ENCODE results near the gene ALMS1. TPM values are rescaled to one million over a fixed set of nuclear protein-coding genes. Genes with fewer than 3 reads are reported as not detected.

Gene ALMS1
- total RNA-seq, 3 donors from 2014 or later (not counting 1 experiment from before 2014, with no cell fraction given): 22.9 to 33.8 (median 26.9) TPM

- Histone ChIP-seq H3K9me3 (ENCODE audit: control insufficient read depth, insufficient read depth, low read length) (no peaks in the 10 kb centered on the region), H3K27ac (ENCODE audit: low read length) (no peak overlapping the region), H3K4me3 (ENCODE audit: low read length) (no peak overlapping the region), H3K27me3 (ENCODE audit: control insufficient read depth, insufficient read depth, low read length) (no peaks in the 10 kb centered on the region), H3K4me1 (ENCODE audit: control insufficient read depth, insufficient read depth, low read length) (no peaks in the 10 kb centered on the region), H3K36me3 (ENCODE audit: control insufficient read depth, insufficient read depth, low read length) (peaks cover 9% of the 10 kb centered on the region)
- no peak for TF ChIP-seq CTCF (IDR thresholded peaks at IDR 0.05)
- Mint-ChIP-seq H3K27me3 (ENCODE audit: low read depth in 2 of 2) (no peaks in the 10 kb centered on the region), H3K9me3 (no peaks in the 10 kb centered on the region), H3K4me3 (no peak overlapping the region), H3K4me1 (no peaks in the 10 kb centered on the region), H3K27ac (no peak overlapping the region), H3K36me3 (peaks cover 15% of the 10 kb centered on the region)
- ATAC-seq (no peak), DNase-seq (no peak)
- intact Hi-C loops (cut with micrococcal nuclease): no loop called here
These were observed 175.8 kb downstream of the ALMS1 start for GRCh38 chr2:73561422-73561821.

- Mint-ChIP-seq H3K4me1 (no peaks in the 10 kb centered on the region), H3K36me3 (peaks cover 9% of the 10 kb centered on the region), H3K27ac (no peak overlapping the region), H3K4me3 (no peak overlapping the region), H3K27me3 (ENCODE audit: low read depth in 2 of 2) (no peaks in the 10 kb centered on the region), H3K9me3 (no peaks in the 10 kb centered on the region)
- Histone ChIP-seq H3K27ac (ENCODE audit: low read length) (no peak overlapping the region), H3K4me1 (ENCODE audit: control insufficient read depth, insufficient read depth, low read length) (no peaks in the 10 kb centered on the region), H3K36me3 (ENCODE audit: control insufficient read depth, insufficient read depth, low read length) (peaks cover 5% of the 10 kb centered on the region), H3K9me3 (ENCODE audit: control insufficient read depth, insufficient read depth, low read length) (no peaks in the 10 kb centered on the region), H3K4me3 (ENCODE audit: low read length) (no peak overlapping the region), H3K27me3 (ENCODE audit: control insufficient read depth, insufficient read depth, low read length) (no peaks in the 10 kb centered on the region)
- intact Hi-C loops (cut with micrococcal nuclease): no loop called here
- no peak for ATAC-seq
- 100% methylated on average over 1 of the region's 1 CpG for WGBS (ENCODE audit: insufficient coverage)
- TF ChIP-seq CTCF (IDR thresholded peaks at IDR 0.05): no peak
- no peak for DNase-seq
These were observed 179.3 kb downstream of the ALMS1 start for GRCh38 chr2:73564986-73565385.

GRCh38 chr2:73566288-73566878 lies 180.7 kb downstream of the ALMS1 start:
- TF ChIP-seq CTCF (IDR thresholded peaks at IDR 0.05): no peak

GRCh38 chr2:73575261-73575660 lies 189.6 kb downstream of the ALMS1 start:
- Histone ChIP-seq H3K27me3 (ENCODE audit: control insufficient read depth, insufficient read depth, low read length) (no peaks in the 10 kb centered on the region), H3K4me3 (ENCODE audit: low read length) (no peak overlapping the region), H3K36me3 (ENCODE audit: control insufficient read depth, insufficient read depth, low read length) (no peaks in the 10 kb centered on the region), H3K27ac (ENCODE audit: low read length) (no peak overlapping the region), H3K4me1 (ENCODE audit: control insufficient read depth, insufficient read depth, low read length) (no peaks in the 10 kb centered on the region), H3K9me3 (ENCODE audit: control insufficient read depth, insufficient read depth, low read length) (no peaks in the 10 kb centered on the region)
- intact Hi-C loops (cut with micrococcal nuclease): no loop called here
- 100% methylated on average over 2 of the region's 2 CpGs for WGBS (ENCODE audit: insufficient coverage)
- peaks cover 0 to 4% of the 10 kb centered on the region in 2 donors for H3K4me1 Mint-ChIP-seq
- peaks cover 17% of the 10 kb centered on the region for H3K36me3 Mint-ChIP-seq
- ATAC-seq (no peak), DNase-seq (no peak)
- H3K4me3 Mint-ChIP-seq: no peak overlapping the region
- H3K27me3 Mint-ChIP-seq (ENCODE audit: low read depth in 2 of 2): no peaks in the 10 kb centered on the region
- no peak overlapping the region for H3K27ac Mint-ChIP-seq
- peaks cover 8 to 12% of the 10 kb centered on the region in 2 donors for H3K9me3 Mint-ChIP-seq
- no peak for TF ChIP-seq CTCF (IDR thresholded peaks at IDR 0.05)

More at GRCh38 chr2:73566288-73566878, 180.7 kb downstream of the ALMS1 start:
- Mint-ChIP-seq H3K27me3 (ENCODE audit: low read depth in 2 of 2) (no peaks in the 10 kb centered on the region), H3K9me3 (no peaks in the 10 kb centered on the region), H3K4me1 (no peaks in the 10 kb centered on the region), H3K36me3 (no peaks in the 10 kb centered on the region), H3K27ac (no peak overlapping the region), H3K4me3 (no peak overlapping the region)
- no peaks in the 10 kb centered on the region for H3K4me1 ChIP-seq (ENCODE audit: control insufficient read depth, insufficient read depth, low read length)
- ATAC-seq (no peak), DNase-seq (no peak)
- 91% methylated on average over 3 of the region's 5 CpGs for WGBS (ENCODE audit: insufficient coverage)
- no peak overlapping the region for H3K4me3 ChIP-seq (ENCODE audit: low read length)
- no peaks in the 10 kb centered on the region for H3K36me3 ChIP-seq (ENCODE audit: control insufficient read depth, insufficient read depth, low read length)
- no peak overlapping the region for H3K27ac ChIP-seq (ENCODE audit: low read length)
- no peaks in the 10 kb centered on the region for H3K27me3 ChIP-seq (ENCODE audit: control insufficient read depth, insufficient read depth, low read length)
- H3K9me3 ChIP-seq (ENCODE audit: control insufficient read depth, insufficient read depth, low read length): no peaks in the 10 kb centered on the region
- intact Hi-C loops (cut with micrococcal nuclease): no loop called here
